ENCODE data around the gene NRIP3. TPM values are rescaled to one million over a fixed set of nuclear protein-coding genes. Genes with fewer than 3 reads are reported as not detected.

The NRIP3 gene
- total and polyA plus RNA-seq, 9 of the 15 experiments (the other 6 are each of a cell fraction or from before 2014, with no cell fraction given): 4.4 to 18.7 (median 11.6) TPM

- no peak for TF ChIP-seq REST (IDR thresholded peaks at IDR 0.05; ENCODE audit: borderline replicate concordance)
- peak; percentile 66; the same call in 1 of the 2 replicates for TF ChIP-seq REST (CRISPR knock-in tag; IDR thresholded peaks at IDR 0.05; ENCODE audit: low read depth)
- TF ChIP-seq GABPB1 (CRISPR knock-in tag; IDR thresholded peaks at IDR 0.05): peak; percentile 95
- no peak for TF ChIP-seq ZBTB1 (CRISPR knock-in tag; IDR thresholded peaks at IDR 0.05; ENCODE audit: borderline replicate concordance, low read depth)
- peak; percentile 96 for TF ChIP-seq PHF20 (IDR thresholded peaks at IDR 0.05; ENCODE audit: partially characterized antibody)
- TF ChIP-seq ZNF785 (CRISPR knock-in tag; IDR thresholded peaks at IDR 0.05): no peak
- no peak for TF ChIP-seq NELFE (IDR thresholded peaks at IDR 0.05; ENCODE audit: insufficient read depth, insufficient read length)
- peak; percentile 18 for TF ChIP-seq SP2 (IDR thresholded peaks at IDR 0.05; ENCODE audit: extremely low read depth, low read depth, low read length, poor library complexity, severe bottlenecking)
- peak; percentile 52 for TF ChIP-seq NKRF (IDR thresholded peaks at IDR 0.05; ENCODE audit: borderline replicate concordance)
- TF ChIP-seq RNF2 (IDR thresholded peaks at IDR 0.05): 0 out of 2 replicates have a peak, but pooled peaks have one; percentile 48
- peak; percentile 21; the same call in 1 of the 2 replicates for TF ChIP-seq SMARCE1 (IDR thresholded peaks at IDR 0.05)
- no peak for TF ChIP-seq ZNF507 (tag; conservative IDR thresholded peaks at IDR 0.05)
- TF ChIP-seq SMC3 (conservative IDR thresholded peaks at IDR 0.05; ENCODE audit: insufficient read depth, low read depth, low read length): 0 out of 2 replicates have a peak, but pooled peaks have one; percentile 11
- no peak for TF ChIP-seq THRA (IDR thresholded peaks at IDR 0.05)
- no peak for TF ChIP-seq ZNF644 (tag; IDR thresholded peaks at IDR 0.05; ENCODE audit: low read depth)
- no peak for TF ChIP-seq NCOA4 (IDR thresholded peaks at IDR 0.05; ENCODE audit: partially characterized antibody)
Measured at GRCh38 chr11:8964324-8965320, 39.2 kb downstream of the NRIP3 start, which contains the start of gene TMEM9B (continued).

All from K562 (cell line).